Ramos (cell line): ENCODE results near the gene CASKIN1.
"Not testable (repeated sequence)": the region's sequence is repeated elsewhere in the genome, so short reads cannot be mapped to it uniquely, and the experiment has no call there.

Source experiments
- in situ Hi-C: fragments of 300-500 bp; cut with MboI; formaldehyde crosslinking; loops from one replicate; pipeline ENCODE4 v1.14.3; 2022; ENCODE audit warnings: low sequenced_read_pairs; ENCODE audit not compliant: unreplicated experiment

CASKIN1 gene

GRCh38 chr16:2210386-2211365, 14.3 kb upstream of the CASKIN1 start, which contains the start of gene BRICD5:
Gene BRICD5, minus strand, starts transcription at chr16:2210863. Its CDS starts 30 bp downstream, at chr16:2210833.
- in situ Hi-C loops, result no loop called here

- in situ Hi-C loops, result no loop called here
These were observed 13.6 kb upstream of the CASKIN1 start for GRCh38 chr16:2210009-2210332.

- in situ Hi-C loops, result no loop called here
These were observed 13.0 kb upstream of the CASKIN1 start for GRCh38 chr16:2209258-2210008.

- in situ Hi-C loops, result no loop called here
These were observed 12.4 kb upstream of the CASKIN1 start for GRCh38 chr16:2208772-2209171.

- in situ Hi-C loops, result no loop called here
These were observed 11.9 kb upstream of the CASKIN1 start for GRCh38 chr16:2208308-2208707.

GRCh38 chr16:2207872-2208271, 11.5 kb upstream of the CASKIN1 start:
- in situ Hi-C loops, result no loop called here

- in situ Hi-C loops, result no loop called here
These were observed 10.5 kb upstream of the CASKIN1 start for GRCh38 chr16:2206780-2207433.

GRCh38 chr16:2206420-2206779, 10.0 kb upstream of the CASKIN1 start:
- in situ Hi-C loops, result no loop called here

- in situ Hi-C loops, result no loop called here
These were observed 9.5 kb upstream of the CASKIN1 start for GRCh38 chr16:2205967-2206313.

- in situ Hi-C loops, result no loop called here
These were observed 8.9 kb upstream of the CASKIN1 start, which contains the start of gene MLST8 for GRCh38 chr16:2205104-2205966. Gene MLST8, plus strand, starts transcription at chr16:2205454. Its CDS starts 632 bp downstream, at chr16:2206086.

GRCh38 chr16:2204416-2205103, 8.2 kb upstream of the CASKIN1 start:
- in situ Hi-C loops, result no loop called here

- in situ Hi-C loops, result not testable (repeated sequence)
These were observed 6.8 kb upstream of the CASKIN1 start for GRCh38 chr16:2203119-2203688.

GRCh38 chr16:2200313-2200712, 3.9 kb upstream of the CASKIN1 start:
- in situ Hi-C loops, result no loop called here

GRCh38 chr16:2199621-2200139, 3.3 kb upstream of the CASKIN1 start:
- in situ Hi-C loops, result no loop called here

GRCh38 chr16:2199095-2199494, 2.7 kb upstream of the CASKIN1 start:
- in situ Hi-C loops, result no loop called here

- in situ Hi-C loops, result no loop called here
These were observed 1.9 kb upstream of the CASKIN1 start for GRCh38 chr16:2198283-2198682.

GRCh38 chr16:2197765-2198164, 1.4 kb upstream of the CASKIN1 start:
- in situ Hi-C loops, result no loop called here

- in situ Hi-C loops, result no loop called here
These were observed 641 bp upstream of the CASKIN1 start for GRCh38 chr16:2196981-2197511.
